Measurements from ENCODE around the gene UVRAG. TPM values are rescaled to one million over a fixed set of nuclear protein-coding genes. Genes with fewer than 3 reads are reported as not detected.
"Not testable (repeated sequence)": the region's sequence is repeated elsewhere in the genome, so short reads cannot be mapped to it uniquely, and the experiment has no call there.

UVRAG gene
- total RNA-seq, 3 donors from 2014 or later = 43.3 to 73.0 (median 48.9) TPM

GRCh38 chr11:75879737-75880136, 64.7 kb downstream of the UVRAG start:
- H3K27ac ChIP-seq = no peak overlapping the region
- no peaks in the 10 kb centered on the region for H3K36me3 ChIP-seq
- H3K27me3 ChIP-seq = no peaks in the 10 kb centered on the region
- no peaks in the 10 kb centered on the region for H3K4me1 ChIP-seq
- DNase-seq (ENCODE audit: low spot score in 2 of 2) = no peak
- H3K9me3 ChIP-seq = no peaks in the 10 kb centered on the region
- H3K4me3 ChIP-seq = no peak overlapping the region
- intact Hi-C loops (cut with DNase I; ENCODE audit: low total_unique reads) = no loop called here
- TF ChIP-seq POLR2AphosphoS5 (IDR thresholded peaks at IDR 0.05) (no peak), POLR2A (IDR thresholded peaks at IDR 0.05) (no peak), CTCF (IDR thresholded peaks at IDR 0.05) (no peak)

DNA sequence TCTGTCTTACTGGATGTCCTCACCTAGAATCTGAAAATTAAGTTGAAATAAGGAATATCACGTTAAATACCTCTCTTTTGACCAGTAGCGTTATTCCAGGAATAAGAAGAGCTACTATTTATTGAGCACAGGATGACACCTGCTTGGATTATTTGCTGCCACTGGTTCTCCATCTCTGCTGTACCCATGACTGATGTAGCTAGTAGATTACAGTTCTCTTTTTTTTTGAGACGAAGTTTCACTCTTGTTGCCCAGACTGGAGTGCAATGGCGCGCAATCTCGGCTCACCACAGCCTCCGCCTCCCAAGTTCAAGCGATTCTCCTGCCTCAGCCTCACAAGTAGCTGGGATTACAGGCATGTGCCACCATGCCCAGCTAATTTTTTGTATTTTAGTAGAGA, 65.3 kb downstream of the UVRAG start:
- DNase-seq (ENCODE audit: low spot score in 2 of 2); H3K27ac ChIP-seq; intact Hi-C loops (cut with DNase I; ENCODE audit: low total_unique reads): not testable (repeated sequence)

GRCh38 chr11:75884321-75884720, 69.3 kb downstream of the UVRAG start:
- no peak for DNase-seq (ENCODE audit: low spot score in 2 of 2)
- intact Hi-C loops (cut with DNase I; ENCODE audit: low total_unique reads) = no loop called here
- no peak for TF ChIP-seq POLR2A (IDR thresholded peaks at IDR 0.05)
- no peak for TF ChIP-seq POLR2AphosphoS5 (IDR thresholded peaks at IDR 0.05)
- no peak for TF ChIP-seq CTCF (IDR thresholded peaks at IDR 0.05)
- Histone ChIP-seq H3K4me1 (no peaks in the 10 kb centered on the region), H3K36me3 (no peaks in the 10 kb centered on the region), H3K4me3 (no peak overlapping the region), H3K27ac (no peak overlapping the region), H3K9me3 (no peaks in the 10 kb centered on the region), H3K27me3 (no peaks in the 10 kb centered on the region)

More for the DNA sequence above, 65.3 kb downstream of the UVRAG start:
- H3K4me1 ChIP-seq, H3K27me3 ChIP-seq, H3K9me3 ChIP-seq, H3K36me3 ChIP-seq, H3K4me3 ChIP-seq: not testable (repeated sequence)

GRCh38 chr11:75888416-75888815, 73.4 kb downstream of the UVRAG start:
- DNase-seq (ENCODE audit: low spot score in 2 of 2) = no peak
- no peaks in the 10 kb centered on the region for H3K27me3 ChIP-seq
- no peak overlapping the region for H3K4me3 ChIP-seq
- no peaks in the 10 kb centered on the region for H3K36me3 ChIP-seq
- TF ChIP-seq CTCF (IDR thresholded peaks at IDR 0.05) (no peak), POLR2AphosphoS5 (IDR thresholded peaks at IDR 0.05) (no peak), POLR2A (IDR thresholded peaks at IDR 0.05) (no peak)
- no peak overlapping the region for H3K27ac ChIP-seq
- intact Hi-C loops (cut with DNase I; ENCODE audit: low total_unique reads) = no loop called here
- H3K9me3 ChIP-seq = no peaks in the 10 kb centered on the region
- H3K4me1 ChIP-seq = no peaks in the 10 kb centered on the region

- Histone ChIP-seq H3K4me3 (no peak overlapping the region), H3K27me3 (no peaks in the 10 kb centered on the region), H3K4me1 (no peaks in the 10 kb centered on the region), H3K27ac (peak overlapping the region in 1 of 2 donors; percentile 21), H3K36me3 (no peaks in the 10 kb centered on the region), H3K9me3 (no peaks in the 10 kb centered on the region)
- no peak for DNase-seq (ENCODE audit: low spot score in 2 of 2)
- intact Hi-C loops (cut with DNase I; ENCODE audit: low total_unique reads) = no loop called here
- TF ChIP-seq POLR2AphosphoS5 (IDR thresholded peaks at IDR 0.05) (no peak), CTCF (IDR thresholded peaks at IDR 0.05) (no peak), POLR2A (IDR thresholded peaks at IDR 0.05) (no peak)
Measured at GRCh38 chr11:75891947-75892739, 77.1 kb downstream of the UVRAG start.
